ENCODE data around the gene CNGB1.

The CNGB1 gene

DNA sequence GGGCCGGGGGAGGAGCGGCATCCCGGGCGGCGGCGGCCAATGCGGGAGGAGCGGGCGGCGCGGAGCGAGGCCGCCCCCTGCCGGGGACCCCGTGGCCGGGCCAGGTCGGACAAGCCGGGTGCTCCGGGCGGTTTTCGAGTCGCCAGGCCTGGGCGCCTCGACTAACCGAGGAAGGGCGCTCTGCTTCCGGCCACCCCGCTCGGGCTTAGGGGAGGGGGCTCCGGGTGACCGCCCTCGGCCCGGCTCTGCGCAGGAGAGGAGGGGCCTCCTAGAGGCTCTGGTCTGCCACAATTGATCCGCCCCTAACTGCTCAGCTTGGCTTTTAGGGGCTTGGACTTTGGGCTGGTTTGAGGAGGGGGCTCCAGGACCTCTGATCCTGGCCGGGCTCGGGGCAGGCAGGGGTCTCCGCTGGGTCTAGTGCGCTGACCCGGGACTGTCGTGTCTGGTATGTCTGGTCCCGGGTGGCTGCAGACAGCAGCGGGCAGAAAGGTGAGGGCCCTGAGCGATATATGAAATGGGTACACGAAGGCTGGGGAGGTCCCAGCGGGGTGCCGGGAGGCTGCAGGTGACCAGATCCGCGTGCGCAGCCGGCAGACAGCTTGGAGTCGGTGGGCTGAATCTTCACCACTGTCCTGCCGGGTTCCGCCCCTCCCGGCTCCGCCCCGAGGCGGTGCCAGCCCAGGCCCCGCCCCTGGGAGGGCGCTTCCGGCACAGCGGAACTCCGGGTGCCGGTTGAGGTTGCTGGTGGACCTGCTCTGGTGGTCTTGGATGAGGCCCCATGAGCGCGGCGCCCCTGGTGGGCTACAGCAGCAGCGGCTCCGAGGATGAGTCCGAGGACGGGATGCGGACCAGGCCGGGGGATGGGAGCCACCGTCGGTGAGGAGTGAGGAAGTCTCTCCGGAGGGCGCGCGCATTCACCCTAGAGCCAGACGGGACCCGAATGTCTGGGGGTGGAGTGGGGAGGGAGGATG, 30.1 kb upstream of the CNGB1 start, which contains the start of gene USB1:
Gene USB1 (plus strand): TSS at position 702 of the 971 bp plus-strand sequence. CDS start 77 bp downstream, at position 779.
- peak; percentile 88 for ATAC-seq (ENCODE audit: insufficient read depth, low read depth)
- Histone ChIP-seq H3K4me3 (ENCODE audit: low read depth in 1 of 2, low read length in 2 of 2) (peak within 1 kb of the TSS; percentile 85 to 98), H3K9ac (ENCODE audit: low read depth, low read length) (peak within 1 kb of the TSS; percentile 72), H3K9me3 (ENCODE audit: insufficient read depth, low read length, severe bottlenecking) (no peaks in the 10 kb centered on the region), H3K79me2 (ENCODE audit: insufficient read depth, low read length) (peaks cover 22% of the 10 kb centered on the region), H3K4me1 (ENCODE audit: insufficient read depth, low read length) (peaks cover 34% of the 10 kb centered on the region), H3K4me2 (ENCODE audit: insufficient read depth, low read length) (peak within 1 kb of the TSS; percentile 100), H3K27me3 (ENCODE audit: insufficient read depth, low read length, poor library complexity) (no peaks in the 10 kb centered on the region), H4K20me1 (ENCODE audit: insufficient read depth, low read length) (peaks cover 10% of the 10 kb centered on the region; the same call in 1 of the 2 replicates), H3K36me3 (ENCODE audit: insufficient read depth, low read length) (peaks cover 52% of the 10 kb centered on the region), H2AFZ (ENCODE audit: low read depth, low read length) (peak within 1 kb of the TSS; percentile 94), H3K27ac (ENCODE audit: low read length) (peak within 1 kb of the TSS; percentile 86)
- no peak for TF ChIP-seq EZH2 (IDR thresholded peaks at IDR 0.05; ENCODE audit: borderline replicate concordance, low read depth, low read length, severe bottlenecking)
- TF ChIP-seq, protein P1, sequence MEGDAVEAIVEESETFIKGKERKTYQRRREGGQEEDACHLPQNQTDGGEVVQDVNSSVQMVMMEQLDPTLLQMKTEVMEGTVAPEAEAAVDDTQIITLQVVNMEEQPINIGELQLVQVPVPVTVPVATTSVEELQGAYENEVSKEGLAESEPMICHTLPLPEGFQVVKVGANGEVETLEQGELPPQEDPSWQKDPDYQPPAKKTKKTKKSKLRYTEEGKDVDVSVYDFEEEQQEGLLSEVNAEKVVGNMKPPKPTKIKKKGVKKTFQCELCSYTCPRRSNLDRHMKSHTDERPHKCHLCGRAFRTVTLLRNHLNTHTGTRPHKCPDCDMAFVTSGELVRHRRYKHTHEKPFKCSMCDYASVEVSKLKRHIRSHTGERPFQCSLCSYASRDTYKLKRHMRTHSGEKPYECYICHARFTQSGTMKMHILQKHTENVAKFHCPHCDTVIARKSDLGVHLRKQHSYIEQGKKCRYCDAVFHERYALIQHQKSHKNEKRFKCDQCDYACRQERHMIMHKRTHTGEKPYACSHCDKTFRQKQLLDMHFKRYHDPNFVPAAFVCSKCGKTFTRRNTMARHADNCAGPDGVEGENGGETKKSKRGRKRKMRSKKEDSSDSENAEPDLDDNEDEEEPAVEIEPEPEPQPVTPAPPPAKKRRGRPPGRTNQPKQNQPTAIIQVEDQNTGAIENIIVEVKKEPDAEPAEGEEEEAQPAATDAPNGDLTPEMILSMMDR (IDR thresholded peaks at IDR 0.05; ENCODE audit: borderline replicate concordance, extremely low read depth, low read length, poor library complexity, severe bottlenecking) = peak; percentile 69
- DNase-seq = peak; percentile 90

DNA sequence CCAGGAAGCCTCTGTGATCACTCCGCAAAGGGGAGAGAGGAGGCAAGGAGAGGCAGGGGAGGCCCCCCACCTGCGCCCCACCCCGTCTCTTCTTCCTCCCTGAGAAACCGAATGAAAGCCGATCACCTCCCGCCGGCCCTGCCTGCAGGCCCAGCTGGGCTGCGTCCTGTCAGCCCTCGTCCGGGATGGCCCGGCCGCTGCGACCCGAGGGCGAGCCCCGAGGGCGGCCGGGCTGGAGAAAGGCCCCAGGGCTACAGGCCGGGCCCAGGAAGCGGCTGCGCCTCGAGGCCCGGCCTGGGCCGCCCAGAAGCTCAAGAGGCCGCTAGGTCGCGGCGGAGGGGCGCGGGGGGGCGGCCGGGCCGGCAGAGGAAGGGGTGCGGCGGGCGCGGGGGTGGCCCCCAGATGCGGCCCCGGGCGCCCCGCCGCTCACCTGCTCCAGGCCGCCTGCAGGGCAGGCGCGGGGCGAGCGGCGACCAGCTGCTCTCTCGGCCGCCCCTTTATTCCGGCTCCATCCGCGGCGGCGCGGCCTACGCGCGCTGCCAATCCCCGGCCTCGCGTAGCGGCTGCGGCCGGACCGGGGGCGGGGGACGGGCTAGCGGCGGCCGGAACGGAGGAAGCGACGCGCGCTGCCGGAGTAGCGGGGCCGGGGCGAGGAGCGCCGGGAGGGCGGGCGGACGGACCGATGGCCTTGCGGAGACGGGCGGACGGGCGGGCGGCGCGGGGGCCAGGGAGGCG, 29.2 kb upstream of the CNGB1 start, which contains the start of gene ZNF319:
Gene ZNF319 (minus strand): TSS at position 702 of the 735 bp plus-strand sequence. CDS start 2,407 bp downstream, outside the sequence.
- Histone ChIP-seq H3K9me3 (ENCODE audit: insufficient read depth, low read length, severe bottlenecking) (no peaks in the 10 kb centered on the region), H3K36me3 (ENCODE audit: insufficient read depth, low read length) (peaks cover 56% of the 10 kb centered on the region), H3K4me2 (ENCODE audit: insufficient read depth, low read length) (peak within 1 kb of the TSS; percentile 100), H2AFZ (ENCODE audit: low read depth, low read length) (peak within 1 kb of the TSS; percentile 94), H3K27me3 (ENCODE audit: insufficient read depth, low read length, poor library complexity) (no peaks in the 10 kb centered on the region), H3K79me2 (ENCODE audit: insufficient read depth, low read length) (peaks cover 22% of the 10 kb centered on the region), H3K4me3 (ENCODE audit: low read depth in 1 of 2, low read length in 2 of 2) (peak within 1 kb of the TSS; percentile 85 to 98), H4K20me1 (ENCODE audit: insufficient read depth, low read length) (peaks cover 18% of the 10 kb centered on the region; the same call in 1 of the 2 replicates), H3K4me1 (ENCODE audit: insufficient read depth, low read length) (peaks cover 34% of the 10 kb centered on the region), H3K9ac (ENCODE audit: low read depth, low read length) (peak within 1 kb of the TSS; percentile 72), H3K27ac (ENCODE audit: low read length) (peak within 1 kb of the TSS; percentile 86)
- ATAC-seq (ENCODE audit: insufficient read depth, low read depth) (no peak), DNase-seq (peak; percentile 29)
- no peak for TF ChIP-seq EZH2 (IDR thresholded peaks at IDR 0.05; ENCODE audit: borderline replicate concordance, low read depth, low read length, severe bottlenecking)
- TF ChIP-seq, protein P1 (IDR thresholded peaks at IDR 0.05; ENCODE audit: borderline replicate concordance, extremely low read depth, low read length, poor library complexity, severe bottlenecking) = no peak

DNA sequence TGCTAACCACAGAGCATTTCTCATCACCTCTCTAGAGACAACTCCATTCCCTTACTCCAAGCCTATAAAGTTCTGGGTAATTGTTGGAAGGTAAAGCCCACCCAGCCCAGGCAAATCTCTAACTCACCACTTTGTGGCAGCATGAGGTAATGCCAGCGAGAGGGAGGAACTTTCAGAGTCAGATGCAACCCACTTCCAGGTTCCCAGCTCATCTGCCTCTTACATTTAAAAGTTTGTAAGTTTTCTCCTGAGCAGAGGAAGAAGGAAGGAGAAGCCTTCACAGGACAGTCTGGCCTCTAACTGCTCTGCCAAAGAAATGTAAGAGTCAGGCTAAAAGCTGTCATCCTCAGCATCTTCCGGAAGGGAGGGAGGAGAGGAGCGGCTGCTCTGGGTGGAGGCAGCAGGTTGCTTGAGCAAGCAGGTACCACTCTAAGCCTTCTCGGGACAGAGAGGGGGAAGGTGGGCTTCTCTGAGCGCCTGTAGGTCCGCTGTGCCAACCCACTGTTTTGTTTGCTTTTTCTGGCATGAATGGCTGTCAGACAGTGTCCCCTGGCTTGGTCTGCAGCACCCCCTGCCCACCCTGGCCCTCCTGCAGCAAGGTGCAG, 28.5 kb upstream of the CNGB1 start:
- DNase-seq (peak; percentile 49), ATAC-seq (ENCODE audit: insufficient read depth, low read depth) (peak; percentile 20)
- Histone ChIP-seq H3K4me3 (ENCODE audit: low read depth in 1 of 2, low read length in 2 of 2) (peak overlapping the region; percentile 33 to 98; a peak in 3 of 4 replicates), H3K27ac (ENCODE audit: low read length) (peak overlapping the region; percentile 43; the same call in 1 of the 2 replicates), H2AFZ (ENCODE audit: low read depth, low read length) (peak overlapping the region; percentile 73), H3K9ac (ENCODE audit: low read depth, low read length) (peak overlapping the region; percentile 72), H4K20me1 (ENCODE audit: insufficient read depth, low read length) (peaks cover 21% of the 10 kb centered on the region; the same call in 1 of the 2 replicates), H3K27me3 (ENCODE audit: insufficient read depth, low read length, poor library complexity) (no peaks in the 10 kb centered on the region), H3K9me3 (ENCODE audit: insufficient read depth, low read length, severe bottlenecking) (no peaks in the 10 kb centered on the region), H3K4me1 (ENCODE audit: insufficient read depth, low read length) (peaks cover 34% of the 10 kb centered on the region), H3K4me2 (ENCODE audit: insufficient read depth, low read length) (peak overlapping the region; percentile 100), H3K36me3 (ENCODE audit: insufficient read depth, low read length) (peaks cover 57% of the 10 kb centered on the region), H3K79me2 (ENCODE audit: insufficient read depth, low read length) (peaks cover 22% of the 10 kb centered on the region)
- TF ChIP-seq, protein P1 (IDR thresholded peaks at IDR 0.05; ENCODE audit: borderline replicate concordance, extremely low read depth, low read length, poor library complexity, severe bottlenecking) = peak; percentile 42
- no peak for TF ChIP-seq EZH2 (IDR thresholded peaks at IDR 0.05; ENCODE audit: borderline replicate concordance, low read depth, low read length, severe bottlenecking)

Data from DND-41 (cell line).